PFSK-1 (cell line): Measurements from ENCODE around the gene DCAF11.

Experiments used
- FOXP2 ChIP-seq: optimal IDR thresholded peaks from 2 replicates; pipeline ENCODE3; 2011; ENCODE audit warnings: borderline replicate concordance, control low read depth, inconsistent platforms; ENCODE audit not compliant: insufficient read depth; ENCODE audit errors: extremely low read length, extremely low read depth
- POLR2AphosphoS5 ChIP-seq: IDR thresholded peaks from 2 replicates; pipeline ENCODE4 v1.6.1; 2012; ENCODE audit warnings: low read depth, mild to moderate bottlenecking, control low read depth, low read length, moderate library complexity
- SIN3A ChIP-seq: IDR thresholded peaks from 2 replicates; pipeline ENCODE4 v1.6.1; 2012; ENCODE audit warnings: mild to moderate bottlenecking, low read length, moderate library complexity, borderline replicate concordance; ENCODE audit not compliant: insufficient read depth
- TAF1 ChIP-seq: IDR thresholded peaks from 2 replicates; pipeline ENCODE4 v1.6.1; 2012; ENCODE audit warnings: low read length, control low read depth, borderline replicate concordance; ENCODE audit not compliant: insufficient read depth
- TF ChIP-seq, protein P1 (sequence below), 2 experiments: IDR thresholded peaks; 2 replicates each; pipeline versions ENCODE4 v1.6.1 to v1.8.0; 2011 to 2012; ENCODE audit warnings: low read depth in 2 of 2, low read length in 2 of 2, control low read depth in 1 of 2, inconsistent platforms in 1 of 2, mild to moderate bottlenecking in 1 of 2, moderate library complexity in 1 of 2; ENCODE audit not compliant: insufficient read depth in 1 of 2

DNA sequence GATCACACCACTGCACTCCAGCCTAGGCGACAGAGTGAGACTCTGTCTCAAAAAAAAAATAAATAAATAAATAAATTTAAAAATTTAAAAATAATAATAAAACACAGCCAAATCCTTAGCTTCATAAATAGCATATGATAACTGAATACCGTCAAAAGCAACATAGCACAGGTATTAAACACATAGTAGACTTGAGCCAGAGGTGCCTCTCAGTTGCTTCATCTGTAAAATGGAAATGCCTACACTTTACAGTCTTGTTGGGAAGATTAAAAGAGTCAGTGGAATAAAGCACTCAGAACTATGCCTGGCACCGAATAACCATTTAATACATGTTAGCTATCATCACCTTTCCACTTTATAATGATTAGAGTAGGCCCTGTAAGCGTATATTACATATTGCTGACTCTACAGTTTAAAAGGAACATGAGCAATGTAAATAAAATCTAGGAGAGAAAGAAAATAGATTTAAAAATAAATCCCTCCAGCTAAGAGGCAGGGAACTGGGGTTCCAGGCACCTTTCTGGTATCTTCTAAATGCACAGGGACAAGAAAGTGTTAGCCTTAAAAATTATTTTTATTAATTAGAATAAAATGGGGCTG lies 7.8 kb upstream of the DCAF11 start:
- TF ChIP-seq TAF1 (no peak), POLR2AphosphoS5 (no peak), SIN3A (no peak), FOXP2 (no peak)
- TF ChIP-seq, protein P1, sequence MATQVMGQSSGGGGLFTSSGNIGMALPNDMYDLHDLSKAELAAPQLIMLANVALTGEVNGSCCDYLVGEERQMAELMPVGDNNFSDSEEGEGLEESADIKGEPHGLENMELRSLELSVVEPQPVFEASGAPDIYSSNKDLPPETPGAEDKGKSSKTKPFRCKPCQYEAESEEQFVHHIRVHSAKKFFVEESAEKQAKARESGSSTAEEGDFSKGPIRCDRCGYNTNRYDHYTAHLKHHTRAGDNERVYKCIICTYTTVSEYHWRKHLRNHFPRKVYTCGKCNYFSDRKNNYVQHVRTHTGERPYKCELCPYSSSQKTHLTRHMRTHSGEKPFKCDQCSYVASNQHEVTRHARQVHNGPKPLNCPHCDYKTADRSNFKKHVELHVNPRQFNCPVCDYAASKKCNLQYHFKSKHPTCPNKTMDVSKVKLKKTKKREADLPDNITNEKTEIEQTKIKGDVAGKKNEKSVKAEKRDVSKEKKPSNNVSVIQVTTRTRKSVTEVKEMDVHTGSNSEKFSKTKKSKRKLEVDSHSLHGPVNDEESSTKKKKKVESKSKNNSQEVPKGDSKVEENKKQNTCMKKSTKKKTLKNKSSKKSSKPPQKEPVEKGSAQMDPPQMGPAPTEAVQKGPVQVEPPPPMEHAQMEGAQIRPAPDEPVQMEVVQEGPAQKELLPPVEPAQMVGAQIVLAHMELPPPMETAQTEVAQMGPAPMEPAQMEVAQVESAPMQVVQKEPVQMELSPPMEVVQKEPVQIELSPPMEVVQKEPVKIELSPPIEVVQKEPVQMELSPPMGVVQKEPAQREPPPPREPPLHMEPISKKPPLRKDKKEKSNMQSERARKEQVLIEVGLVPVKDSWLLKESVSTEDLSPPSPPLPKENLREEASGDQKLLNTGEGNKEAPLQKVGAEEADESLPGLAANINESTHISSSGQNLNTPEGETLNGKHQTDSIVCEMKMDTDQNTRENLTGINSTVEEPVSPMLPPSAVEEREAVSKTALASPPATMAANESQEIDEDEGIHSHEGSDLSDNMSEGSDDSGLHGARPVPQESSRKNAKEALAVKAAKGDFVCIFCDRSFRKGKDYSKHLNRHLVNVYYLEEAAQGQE (IDR thresholded peaks at IDR 0.05; ENCODE audit: insufficient read depth in 1 of 2, low read depth in 2 of 2, low read length in 2 of 2) = no peak
